Measurements from ENCODE around the gene PRPF6.

DNA sequence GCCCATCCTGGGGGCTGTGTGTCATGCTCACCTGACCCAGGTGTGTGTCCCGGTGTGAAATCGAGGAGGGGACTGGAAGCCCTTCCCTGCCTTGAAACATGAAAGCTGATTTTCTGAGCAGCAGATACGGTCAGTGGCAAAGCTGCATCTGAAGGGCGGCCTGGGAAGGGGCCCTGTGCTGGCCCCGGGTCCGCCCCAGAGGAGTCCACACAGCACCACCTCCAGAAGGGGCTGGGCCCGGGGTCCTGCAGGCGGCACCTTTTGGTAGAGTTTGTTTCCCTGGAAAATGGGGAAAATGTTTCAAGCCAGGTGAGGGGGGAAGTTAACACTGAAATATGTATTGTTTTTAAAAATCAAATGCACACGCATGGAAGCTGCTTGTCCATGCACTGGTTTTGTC lies 45.5 kb upstream of the PRPF6 start:
- TF ChIP-seq POLR2A (IDR thresholded peaks at IDR 0.05) = no peak
- TF ChIP-seq, protein P1, sequence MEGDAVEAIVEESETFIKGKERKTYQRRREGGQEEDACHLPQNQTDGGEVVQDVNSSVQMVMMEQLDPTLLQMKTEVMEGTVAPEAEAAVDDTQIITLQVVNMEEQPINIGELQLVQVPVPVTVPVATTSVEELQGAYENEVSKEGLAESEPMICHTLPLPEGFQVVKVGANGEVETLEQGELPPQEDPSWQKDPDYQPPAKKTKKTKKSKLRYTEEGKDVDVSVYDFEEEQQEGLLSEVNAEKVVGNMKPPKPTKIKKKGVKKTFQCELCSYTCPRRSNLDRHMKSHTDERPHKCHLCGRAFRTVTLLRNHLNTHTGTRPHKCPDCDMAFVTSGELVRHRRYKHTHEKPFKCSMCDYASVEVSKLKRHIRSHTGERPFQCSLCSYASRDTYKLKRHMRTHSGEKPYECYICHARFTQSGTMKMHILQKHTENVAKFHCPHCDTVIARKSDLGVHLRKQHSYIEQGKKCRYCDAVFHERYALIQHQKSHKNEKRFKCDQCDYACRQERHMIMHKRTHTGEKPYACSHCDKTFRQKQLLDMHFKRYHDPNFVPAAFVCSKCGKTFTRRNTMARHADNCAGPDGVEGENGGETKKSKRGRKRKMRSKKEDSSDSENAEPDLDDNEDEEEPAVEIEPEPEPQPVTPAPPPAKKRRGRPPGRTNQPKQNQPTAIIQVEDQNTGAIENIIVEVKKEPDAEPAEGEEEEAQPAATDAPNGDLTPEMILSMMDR (IDR thresholded peaks at IDR 0.05) = no peak

Data from body of pancreas (tissue), 4 donors.